ENCODE results near the gene IGSF21.

IGSF21 gene

GRCh38 chr1:18107369-18108298, at the start of gene IGSF21:
Gene IGSF21 (plus strand): TSS chr1:18107798. CDS start chr1:18108129, 331 bp downstream.
- DNase-seq (ENCODE audit: low read depth in 1 of 2, low spot score in 1 of 2), result no peak

GRCh38 chr1:18058206-18058921, 49.2 kb upstream of the IGSF21 start:
- no peak for DNase-seq (ENCODE audit: low read depth in 1 of 2, low spot score in 1 of 2)

- DNase-seq (ENCODE audit: low read depth in 1 of 2, low spot score in 1 of 2), result no peak
Measured at GRCh38 chr1:18058981-18059605, 48.5 kb upstream of the IGSF21 start.

GRCh38 chr1:18060366-18060765, 47.2 kb upstream of the IGSF21 start:
- no peak for DNase-seq (ENCODE audit: low read depth in 1 of 2, low spot score in 1 of 2)

- DNase-seq (ENCODE audit: low read depth in 1 of 2, low spot score in 1 of 2), result no peak
Measured at GRCh38 chr1:18062185-18062584, 45.4 kb upstream of the IGSF21 start.

- no peak for DNase-seq (ENCODE audit: low read depth in 1 of 2, low spot score in 1 of 2)
Measured at GRCh38 chr1:18064534-18064933, 43.1 kb upstream of the IGSF21 start.

GRCh38 chr1:18066576-18066975, 41.0 kb upstream of the IGSF21 start:
- DNase-seq (ENCODE audit: low read depth in 1 of 2, low spot score in 1 of 2), result no peak

- no peak for DNase-seq (ENCODE audit: low read depth in 1 of 2, low spot score in 1 of 2)
Measured at GRCh38 chr1:18069903-18070302, 37.7 kb upstream of the IGSF21 start.

GRCh38 chr1:18072066-18072465, 35.5 kb upstream of the IGSF21 start:
- no peak for DNase-seq (ENCODE audit: low read depth in 1 of 2, low spot score in 1 of 2)

- DNase-seq (ENCODE audit: low read depth in 1 of 2, low spot score in 1 of 2), result no peak
Measured at GRCh38 chr1:18073066-18073642, 34.4 kb upstream of the IGSF21 start.

- DNase-seq (ENCODE audit: low read depth in 1 of 2, low spot score in 1 of 2), result no peak
Measured at GRCh38 chr1:18077657-18078215, 29.9 kb upstream of the IGSF21 start.

GRCh38 chr1:18079941-18080735, 27.5 kb upstream of the IGSF21 start:
- DNase-seq (ENCODE audit: low read depth in 1 of 2, low spot score in 1 of 2), result no peak

- DNase-seq (ENCODE audit: low read depth in 1 of 2, low spot score in 1 of 2), result no peak
Measured at GRCh38 chr1:18085387-18086074, 22.1 kb upstream of the IGSF21 start.

- DNase-seq (ENCODE audit: low read depth in 1 of 2, low spot score in 1 of 2), result no peak
Measured at GRCh38 chr1:18088077-18088594, 19.5 kb upstream of the IGSF21 start.

- no peak for DNase-seq (ENCODE audit: low read depth in 1 of 2, low spot score in 1 of 2)
Measured at GRCh38 chr1:18089488-18089887, 18.1 kb upstream of the IGSF21 start.

GRCh38 chr1:18090636-18091035, 17.0 kb upstream of the IGSF21 start:
- DNase-seq (ENCODE audit: low read depth in 1 of 2, low spot score in 1 of 2), result no peak

- no peak for DNase-seq (ENCODE audit: low read depth in 1 of 2, low spot score in 1 of 2)
Measured at GRCh38 chr1:18091660-18092446, 15.7 kb upstream of the IGSF21 start.

- no peak for DNase-seq (ENCODE audit: low read depth in 1 of 2, low spot score in 1 of 2)
Measured at GRCh38 chr1:18093193-18093592, 14.4 kb upstream of the IGSF21 start.

- DNase-seq (ENCODE audit: low read depth in 1 of 2, low spot score in 1 of 2), result no peak
Measured at GRCh38 chr1:18093646-18094045, 14.0 kb upstream of the IGSF21 start.
